HEK293 (cell line): ENCODE data around the gene FALEC.

Experiments
- GFI1B ChIP-seq: fragments of 450-650 bp; formaldehyde crosslinking; IDR thresholded peaks from 2 replicates; pipeline ENCODE4 v1.5.1; 2016; ENCODE audit warnings: missing biosample characterization, missing genetic modification characterization
- GLI4 ChIP-seq: fragments of 450-650 bp; formaldehyde crosslinking; IDR thresholded peaks from 2 replicates; pipeline ENCODE4 v1.5.1; 2016; ENCODE audit warnings: missing biosample characterization, missing genetic modification characterization
- HOXC10 ChIP-seq: sonication (generic); formaldehyde crosslinking; IDR thresholded peaks from 2 replicates; pipeline ENCODE4 v1.8.1; 2023; ENCODE audit warnings: mild to moderate bottlenecking, missing genetic modification reagents
- KLF16 ChIP-seq: fragments of 450-650 bp; formaldehyde crosslinking; IDR thresholded peaks from 2 replicates; pipeline ENCODE4 v1.5.1; 2017; ENCODE audit warnings: missing biosample characterization, missing genetic modification characterization
- PRDM6 ChIP-seq: fragments of 450-650 bp; formaldehyde crosslinking; IDR thresholded peaks from 2 replicates; pipeline ENCODE4 v1.5.1; 2017; ENCODE audit warnings: missing biosample characterization, missing genetic modification characterization
- SP2 ChIP-seq: fragments of 450-650 bp; formaldehyde crosslinking; IDR thresholded peaks from 2 replicates; pipeline ENCODE4 v1.5.1; 2016; ENCODE audit warnings: missing biosample characterization, missing genetic modification characterization
- TCF7L2 ChIP-seq: IDR thresholded peaks from 2 replicates; pipeline ENCODE4 v1.6.1; 2011; ENCODE audit warnings: low read depth, mild to moderate bottlenecking, inconsistent platforms, low read length, moderate library complexity, borderline replicate concordance
- WT1 ChIP-seq: fragments of 450-650 bp; formaldehyde crosslinking; IDR thresholded peaks from 2 replicates; pipeline ENCODE4 v1.5.1; 2016; ENCODE audit warnings: missing biosample characterization, missing genetic modification characterization
- ZBTB48 ChIP-seq: fragments of 450-650 bp; formaldehyde crosslinking; IDR thresholded peaks from 2 replicates; pipeline ENCODE4 v1.5.1; 2016; ENCODE audit warnings: missing biosample characterization, missing genetic modification characterization
- ZFP37 ChIP-seq: fragments of 450-650 bp; formaldehyde crosslinking; IDR thresholded peaks from 2 replicates; pipeline ENCODE4 v1.5.1; 2016; ENCODE audit warnings: missing biosample characterization, missing genetic modification characterization
- ZNF114 ChIP-seq: fragments of 450-650 bp; formaldehyde crosslinking; IDR thresholded peaks from 2 replicates; pipeline ENCODE4 v1.5.0; 2017; ENCODE audit warnings: missing biosample characterization, missing genetic modification characterization
- ZNF121 ChIP-seq: fragments of 450-650 bp; formaldehyde crosslinking; IDR thresholded peaks from 2 replicates; pipeline ENCODE4 v1.5.1; 2016; ENCODE audit warnings: missing biosample characterization, missing genetic modification characterization
- ZNF16 ChIP-seq: fragments of 450-650 bp; formaldehyde crosslinking; IDR thresholded peaks from 2 replicates; pipeline ENCODE4 v1.5.1; 2016; ENCODE audit warnings: low read depth, missing biosample characterization, missing genetic modification characterization
- ZNF175 ChIP-seq: fragments of 450-650 bp; formaldehyde crosslinking; IDR thresholded peaks from 2 replicates; pipeline ENCODE4 v1.5.1; 2016; ENCODE audit warnings: missing biosample characterization, missing genetic modification characterization
- ZNF311 ChIP-seq: fragments of 450-650 bp; formaldehyde crosslinking; IDR thresholded peaks from 2 replicates; pipeline ENCODE4 v1.5.1; 2017; ENCODE audit warnings: missing biosample characterization, missing genetic modification characterization, borderline replicate concordance
- ZNF48 ChIP-seq: fragments of 450-650 bp; formaldehyde crosslinking; IDR thresholded peaks from 2 replicates; pipeline ENCODE4 v1.5.1; 2016; ENCODE audit warnings: missing biosample characterization, missing genetic modification characterization
- ZNF549 ChIP-seq: fragments of 450-650 bp; IDR thresholded peaks from 2 replicates; pipeline ENCODE4 v1.5.1; 2018; ENCODE audit warnings: missing biosample characterization, missing genetic modification characterization, mild to moderate bottlenecking, inconsistent platforms, moderate library complexity
- ZNF621 ChIP-seq: fragments of 450-650 bp; formaldehyde crosslinking; IDR thresholded peaks from 2 replicates; pipeline ENCODE4 v1.5.1; 2017; ENCODE audit warnings: missing biosample characterization, missing genetic modification characterization
- ZNF639 ChIP-seq: fragments of 450-650 bp; formaldehyde crosslinking; IDR thresholded peaks from 2 replicates; pipeline ENCODE4 v1.5.1; 2016; ENCODE audit warnings: missing biosample characterization, missing genetic modification characterization
- ZNF76 ChIP-seq: fragments of 450-650 bp; formaldehyde crosslinking; IDR thresholded peaks from 2 replicates; pipeline ENCODE4; 2016; ENCODE audit warnings: low read depth, missing biosample characterization, missing genetic modification characterization, borderline replicate concordance
- ZNF768 ChIP-seq: fragments of 450-650 bp; formaldehyde crosslinking; IDR thresholded peaks from 2 replicates; pipeline ENCODE4 v1.5.1; 2018; ENCODE audit warnings: missing biosample characterization, mild to moderate bottlenecking, missing genetic modification characterization
- ZNF792 ChIP-seq: fragments of 450-650 bp; formaldehyde crosslinking; IDR thresholded peaks from 2 replicates; pipeline ENCODE4 v1.5.1; 2016; ENCODE audit warnings: missing biosample characterization, missing genetic modification characterization
- ZSCAN16 ChIP-seq: fragments of 450-650 bp; formaldehyde crosslinking; IDR thresholded peaks from 2 replicates; pipeline ENCODE4 v1.5.1; 2016; ENCODE audit warnings: missing biosample characterization, missing genetic modification characterization
- ZSCAN30 ChIP-seq: fragments of 450-650 bp; IDR thresholded peaks from 2 replicates; pipeline ENCODE4 v1.5.1; 2018; ENCODE audit warnings: missing biosample characterization, mild to moderate bottlenecking, missing genetic modification characterization, moderate library complexity
- ZXDB ChIP-seq: fragments of 450-650 bp; formaldehyde crosslinking; IDR thresholded peaks from 2 replicates; pipeline ENCODE4 v1.5.1; 2016; ENCODE audit warnings: missing biosample characterization, missing genetic modification characterization
- TF ChIP-seq, protein P1 (sequence below): fragments of 450-650 bp; formaldehyde crosslinking; IDR thresholded peaks from 2 replicates; pipeline ENCODE4 v1.5.1; 2016; ENCODE audit warnings: missing biosample characterization, missing genetic modification characterization
- TF ChIP-seq, protein P2 (sequence below): fragments of 450-650 bp; formaldehyde crosslinking; IDR thresholded peaks from 2 replicates; pipeline ENCODE4 v1.5.1; 2016; ENCODE audit warnings: missing biosample characterization, missing genetic modification characterization
- TF ChIP-seq, protein P3 (sequence below): fragments of 450-650 bp; formaldehyde crosslinking; IDR thresholded peaks from 2 replicates; pipeline ENCODE4 v1.5.1; 2016; ENCODE audit warnings: missing biosample characterization, missing genetic modification characterization
- TF ChIP-seq, protein P4 (sequence below): fragments of 450-650 bp; formaldehyde crosslinking; IDR thresholded peaks from 2 replicates; pipeline ENCODE4 v1.5.1; 2017; ENCODE audit warnings: missing biosample characterization, mild to moderate bottlenecking, missing genetic modification characterization, moderate library complexity

FALEC gene

GRCh38 chr1:150561254-150561973 is 45.9 kb downstream of the FALEC start (continued):
- peak; percentile 91 for TF ChIP-seq SP2 (tag by site-specific recombination)
- TF ChIP-seq ZNF121 (tag by site-specific recombination) = no peak
- TF ChIP-seq, protein P1, sequence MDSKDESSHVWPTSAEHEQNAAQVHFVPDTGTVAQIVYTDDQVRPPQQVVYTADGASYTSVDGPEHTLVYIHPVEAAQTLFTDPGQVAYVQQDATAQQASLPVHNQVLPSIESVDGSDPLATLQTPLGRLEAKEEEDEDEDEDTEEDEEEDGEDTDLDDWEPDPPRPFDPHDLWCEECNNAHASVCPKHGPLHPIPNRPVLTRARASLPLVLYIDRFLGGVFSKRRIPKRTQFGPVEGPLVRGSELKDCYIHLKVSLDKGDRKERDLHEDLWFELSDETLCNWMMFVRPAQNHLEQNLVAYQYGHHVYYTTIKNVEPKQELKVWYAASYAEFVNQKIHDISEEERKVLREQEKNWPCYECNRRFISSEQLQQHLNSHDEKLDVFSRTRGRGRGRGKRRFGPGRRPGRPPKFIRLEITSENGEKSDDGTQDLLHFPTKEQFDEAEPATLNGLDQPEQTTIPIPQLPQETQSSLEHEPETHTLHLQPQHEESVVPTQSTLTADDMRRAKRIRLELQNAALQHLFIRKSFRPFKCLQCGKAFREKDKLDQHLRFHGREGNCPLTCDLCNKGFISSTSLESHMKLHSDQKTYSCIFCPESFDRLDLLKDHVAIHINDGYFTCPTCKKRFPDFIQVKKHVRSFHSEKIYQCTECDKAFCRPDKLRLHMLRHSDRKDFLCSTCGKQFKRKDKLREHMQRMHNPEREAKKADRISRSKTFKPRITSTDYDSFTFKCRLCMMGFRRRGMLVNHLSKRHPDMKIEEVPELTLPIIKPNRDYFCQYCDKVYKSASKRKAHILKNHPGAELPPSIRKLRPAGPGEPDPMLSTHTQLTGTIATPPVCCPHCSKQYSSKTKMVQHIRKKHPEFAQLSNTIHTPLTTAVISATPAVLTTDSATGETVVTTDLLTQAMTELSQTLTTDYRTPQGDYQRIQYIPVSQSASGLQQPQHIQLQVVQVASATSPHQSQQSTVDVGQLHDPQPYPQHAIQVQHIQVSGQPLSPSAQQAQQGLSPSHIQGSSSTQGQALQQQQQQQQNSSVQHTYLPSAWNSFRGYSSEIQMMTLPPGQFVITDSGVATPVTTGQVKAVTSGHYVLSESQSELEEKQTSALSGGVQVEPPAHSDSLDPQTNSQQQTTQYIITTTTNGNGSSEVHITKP = peak; percentile 67
- peak; percentile 79; the same call in 1 of the 2 replicates for TF ChIP-seq ZXDB (tag by site-specific recombination)
- TF ChIP-seq ZNF76 (tag by site-specific recombination) = peak; percentile 42
- no peak for TF ChIP-seq WT1 (tag by site-specific recombination)
- no peak for TF ChIP-seq ZNF16 (tag by site-specific recombination)
- no peak for TF ChIP-seq ZNF549 (tag by site-specific recombination)
- TF ChIP-seq, protein P2, sequence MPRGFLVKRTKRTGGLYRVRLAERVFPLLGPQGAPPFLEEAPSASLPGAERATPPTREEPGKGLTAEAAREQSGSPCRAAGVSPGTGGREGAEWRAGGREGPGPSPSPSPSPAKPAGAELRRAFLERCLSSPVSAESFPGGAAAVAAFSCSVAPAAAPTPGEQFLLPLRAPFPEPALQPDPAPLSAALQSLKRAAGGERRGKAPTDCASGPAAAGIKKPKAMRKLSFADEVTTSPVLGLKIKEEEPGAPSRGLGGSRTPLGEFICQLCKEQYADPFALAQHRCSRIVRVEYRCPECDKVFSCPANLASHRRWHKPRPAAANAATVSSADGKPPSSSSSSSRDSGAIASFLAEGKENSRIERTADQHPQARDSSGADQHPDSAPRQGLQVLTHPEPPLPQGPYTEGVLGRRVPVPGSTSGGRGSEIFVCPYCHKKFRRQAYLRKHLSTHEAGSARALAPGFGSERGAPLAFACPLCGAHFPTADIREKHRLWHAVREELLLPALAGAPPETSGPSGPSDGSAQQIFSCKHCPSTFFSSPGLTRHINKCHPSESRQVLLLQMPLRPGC (tag by site-specific recombination) = no peak; the same call in 1 of the 2 replicates
- TF ChIP-seq ZNF621 (tag by site-specific recombination) = no peak
- TF ChIP-seq ZSCAN16 (tag by site-specific recombination) = peak; percentile 98
- no peak for TF ChIP-seq ZNF311 (tag by site-specific recombination)
- peak; percentile 8; the same call in 1 of the 2 replicates for TF ChIP-seq ZSCAN30 (tag by site-specific recombination)
- TF ChIP-seq GFI1B (tag by site-specific recombination) = no peak
- TF ChIP-seq TCF7L2 = no peak
- no peak for TF ChIP-seq GLI4 (tag by site-specific recombination)
- TF ChIP-seq ZNF639 (tag by site-specific recombination) = no peak; the same call in 1 of the 2 replicates
- TF ChIP-seq KLF16 (tag by site-specific recombination) = 0 out of 2 replicates have a peak, but pooled peaks have one; percentile 7
- TF ChIP-seq, protein P3, sequence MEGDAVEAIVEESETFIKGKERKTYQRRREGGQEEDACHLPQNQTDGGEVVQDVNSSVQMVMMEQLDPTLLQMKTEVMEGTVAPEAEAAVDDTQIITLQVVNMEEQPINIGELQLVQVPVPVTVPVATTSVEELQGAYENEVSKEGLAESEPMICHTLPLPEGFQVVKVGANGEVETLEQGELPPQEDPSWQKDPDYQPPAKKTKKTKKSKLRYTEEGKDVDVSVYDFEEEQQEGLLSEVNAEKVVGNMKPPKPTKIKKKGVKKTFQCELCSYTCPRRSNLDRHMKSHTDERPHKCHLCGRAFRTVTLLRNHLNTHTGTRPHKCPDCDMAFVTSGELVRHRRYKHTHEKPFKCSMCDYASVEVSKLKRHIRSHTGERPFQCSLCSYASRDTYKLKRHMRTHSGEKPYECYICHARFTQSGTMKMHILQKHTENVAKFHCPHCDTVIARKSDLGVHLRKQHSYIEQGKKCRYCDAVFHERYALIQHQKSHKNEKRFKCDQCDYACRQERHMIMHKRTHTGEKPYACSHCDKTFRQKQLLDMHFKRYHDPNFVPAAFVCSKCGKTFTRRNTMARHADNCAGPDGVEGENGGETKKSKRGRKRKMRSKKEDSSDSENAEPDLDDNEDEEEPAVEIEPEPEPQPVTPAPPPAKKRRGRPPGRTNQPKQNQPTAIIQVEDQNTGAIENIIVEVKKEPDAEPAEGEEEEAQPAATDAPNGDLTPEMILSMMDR (tag by site-specific recombination) = peak; percentile 57
- TF ChIP-seq ZFP37 (tag by site-specific recombination) = 0 out of 2 replicates have a peak, but pooled peaks have one; percentile 58
- no peak for TF ChIP-seq ZNF114 (tag by site-specific recombination)
- no peak for TF ChIP-seq ZNF792 (tag by site-specific recombination)
- no peak for TF ChIP-seq HOXC10 (CRISPR knock-in tag)
- no peak for TF ChIP-seq ZNF48
- TF ChIP-seq, protein P4, sequence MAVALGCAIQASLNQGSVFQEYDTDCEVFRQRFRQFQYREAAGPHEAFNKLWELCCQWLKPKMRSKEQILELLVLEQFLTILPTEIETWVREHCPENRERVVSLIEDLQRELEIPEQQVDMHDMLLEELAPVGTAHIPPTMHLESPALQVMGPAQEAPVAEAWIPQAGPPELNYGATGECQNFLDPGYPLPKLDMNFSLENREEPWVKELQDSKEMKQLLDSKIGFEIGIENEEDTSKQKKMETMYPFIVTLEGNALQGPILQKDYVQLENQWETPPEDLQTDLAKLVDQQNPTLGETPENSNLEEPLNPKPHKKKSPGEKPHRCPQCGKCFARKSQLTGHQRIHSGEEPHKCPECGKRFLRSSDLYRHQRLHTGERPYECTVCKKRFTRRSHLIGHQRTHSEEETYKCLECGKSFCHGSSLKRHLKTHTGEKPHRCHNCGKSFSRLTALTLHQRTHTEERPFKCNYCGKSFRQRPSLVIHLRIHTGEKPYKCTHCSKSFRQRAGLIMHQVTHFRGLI (tag by site-specific recombination) = no peak
- no peak for TF ChIP-seq PRDM6 (tag by site-specific recombination)
- no peak for TF ChIP-seq ZNF768 (tag by site-specific recombination)
- TF ChIP-seq ZBTB48 (tag by site-specific recombination) = peak; percentile 98
- TF ChIP-seq ZNF175 (tag by site-specific recombination) = no peak
